ENCODE measurements around the gene ANO10. TPM values are rescaled to one million over a fixed set of nuclear protein-coding genes. Genes with fewer than 3 reads are reported as not detected.

The ANO10 gene
- total and polyA plus RNA-seq, 2 of the 8 experiments (the other 6 are each of a cell fraction or from before 2014, with no cell fraction given), result 38.0 to 53.2 TPM

DNA sequence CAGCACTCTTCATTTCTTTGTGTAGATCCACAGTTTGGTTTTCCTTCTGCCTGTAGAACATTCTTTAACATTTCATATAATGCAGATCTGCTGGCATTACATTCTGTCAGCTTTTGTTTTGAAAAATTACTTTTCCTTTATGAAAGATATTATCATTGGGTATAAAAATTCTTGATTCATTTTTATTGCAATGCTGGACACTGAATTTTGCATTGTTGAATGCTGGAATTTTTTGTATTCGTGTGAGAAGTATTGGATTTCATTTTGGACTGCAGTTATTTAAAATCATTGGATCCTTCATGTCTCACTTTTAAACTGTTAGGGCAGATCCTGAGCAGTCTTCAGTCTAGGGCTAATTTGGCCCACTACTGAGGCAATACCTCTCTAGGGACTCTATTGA lies 268.4 kb downstream of the ANO10 start:
- no peaks in the 10 kb centered on the region for H4K20me1 ChIP-seq (replicated peaks in 1 of 2; ENCODE audit: control insufficient read depth in 1 of 2, insufficient read depth in 2 of 2, low read length in 2 of 2)
- no peak overlapping the region for H3K18ac ChIP-seq (ENCODE audit: extremely low read depth, low read length)
- no peak overlapping the region for H4K8ac ChIP-seq (ENCODE audit: extremely low read depth, insufficient read depth, low read length)
- no peak overlapping the region for H2AFZ ChIP-seq (ENCODE audit: low read length)
- WGBS, 2 experiments (ENCODE audit: extremely low coverage in 1 of 2, insufficient coverage in 1 of 2, insufficient read length in 1 of 2, insufficient replicate concordance in 2 of 2, low coverage in 1 of 2, low lambda C conversion rate in 2 of 2, missing lambda C conversion rate in 1 of 2), result 83% methylated on average over 1 of the region's 1 CpG; no CpG with 5 or more reads in 1 of the 2 experiments
- POLR2A ChIA-PET (ENCODE audit: partially characterized antibody), result interaction anchor here (0.6 kb wide), 1 partner anchor 920 kb away, joined by 3 read pairs; no protein-coding TSS in a partner anchor
- no peak overlapping the region for H2BK15ac ChIP-seq (ENCODE audit: low read length)
- H3K4me2 ChIP-seq (ENCODE audit: insufficient read depth in 1 of 2, low read depth in 2 of 2, low read length in 2 of 2), result no peak overlapping the region
- no peak for FAIRE-seq
- no peaks in the 10 kb centered on the region for H3K4me1 ChIP-seq (replicated peaks in 1 of 4; ENCODE audit: control insufficient read depth in 3 of 4, insufficient read depth in 4 of 4, low read length in 3 of 4)
- H3K4ac ChIP-seq (replicated peaks; ENCODE audit: insufficient read length, low read depth, low read length), result no peak overlapping the region
- DNase-seq (ENCODE audit: low read depth in 1 of 2, low spot score in 2 of 2), result no peak
- no peak overlapping the region for H2BK5ac ChIP-seq (ENCODE audit: low read depth, low read length)
- no peak overlapping the region for H2BK12ac ChIP-seq (ENCODE audit: low read depth, low read length)
- no peak overlapping the region for H3K23ac ChIP-seq (ENCODE audit: insufficient read length)
- H3K36me3 ChIP-seq (ENCODE audit: control insufficient read depth in 2 of 4, insufficient read depth in 4 of 4, low read length in 3 of 4), result peaks cover 0 to 3% (median 0%) of the 10 kb centered on the region in 4 experiments; a peak in 3 of 8 replicates
- no peak overlapping the region for H4K5ac ChIP-seq (ENCODE audit: insufficient read length, low read depth, low read length)
- no peak overlapping the region for H3K9ac ChIP-seq (replicated peaks in 1 of 4; ENCODE audit: extremely low read depth in 1 of 4, low read depth in 3 of 4, low read length in 3 of 4)
- H3K79me1 ChIP-seq (ENCODE audit: low read depth, low read length), result no peaks in the 10 kb centered on the region
- no peaks in the 10 kb centered on the region for H3K79me2 ChIP-seq (ENCODE audit: control insufficient read depth in 1 of 2, insufficient read depth in 2 of 2, low read length in 2 of 2)
- H2BK20ac ChIP-seq (ENCODE audit: low read length), result no peak overlapping the region
- H3K4me3 ChIP-seq (ENCODE audit: extremely low read depth in 1 of 4, insufficient read depth in 2 of 4, low read depth in 3 of 4, low read length in 4 of 4), result no peak overlapping the region
- H2AK5ac ChIP-seq (ENCODE audit: low read depth, low read length), result no peak overlapping the region
- CTCF ChIA-PET (ENCODE audit: partially characterized antibody), result no interaction called here
- H3K9me3 ChIP-seq (ENCODE audit: insufficient read depth in 2 of 2, low read depth in 1 of 2, low read length in 1 of 2), result no peaks in the 10 kb centered on the region; a peak in 1 of 4 replicates
- no peak overlapping the region for H3K14ac ChIP-seq (ENCODE audit: insufficient read length)
- peaks cover 0 to 10% (median 7%) of the 10 kb centered on the region in 4 experiments; a peak in 2 of 7 replicates for H3K27me3 ChIP-seq (replicated peaks in 1 of 4; ENCODE audit: control insufficient read depth in 3 of 4, extremely low read depth in 1 of 4, insufficient read depth in 3 of 4, low read length in 3 of 4)
- no peak overlapping the region for H2BK120ac ChIP-seq (replicated peaks; ENCODE audit: low read depth, low read length)
- H4K91ac ChIP-seq (replicated peaks; ENCODE audit: insufficient read length, low read length), result no peak overlapping the region
- H3K56ac ChIP-seq (replicated peaks; ENCODE audit: insufficient read length, low read depth, low read length), result no peak overlapping the region
- no peaks in the 10 kb centered on the region for H3K23me2 ChIP-seq (ENCODE audit: low read depth, low read length)
- H3K27ac ChIP-seq (ENCODE audit: low read depth, low read length), result no peak overlapping the region
- TF ChIP-seq ZNF274 (IDR thresholded peaks at IDR 0.05; ENCODE audit: borderline replicate concordance, extremely low read depth, low read length) (no peak), TBP (IDR thresholded peaks at IDR 0.05; ENCODE audit: low read depth, low read length) (no peak), SIRT6 (IDR thresholded peaks at IDR 0.05; ENCODE audit: low read length) (no peak), JUND (IDR thresholded peaks at IDR 0.05; ENCODE audit: low read length) (no peak), RXRA (IDR thresholded peaks at IDR 0.05; ENCODE audit: insufficient read depth, low read depth, low read length) (no peak), TCF12 (IDR thresholded peaks at IDR 0.05; ENCODE audit: low read depth, low read length) (no peak), KDM5A (IDR thresholded peaks at IDR 0.05; ENCODE audit: low read length) (no peak), TAF7 (optimal IDR thresholded peaks at IDR 0.05; ENCODE audit: borderline replicate concordance, low read depth, low read length) (no peak), BACH1 (IDR thresholded peaks at IDR 0.05; ENCODE audit: low read length) (no peak), EP300 (IDR thresholded peaks at IDR 0.05; ENCODE audit: borderline replicate concordance in 1 of 2, low read depth in 2 of 2, low read length in 2 of 2) (no peak), JUN (IDR thresholded peaks at IDR 0.05; ENCODE audit: low read depth, low read length) (no peak), EGR1 (IDR thresholded peaks at IDR 0.05; ENCODE audit: borderline replicate concordance, low read depth, low read length) (no peak), KDM1A (IDR thresholded peaks at IDR 0.05; ENCODE audit: borderline replicate concordance, low read length) (no peak), TEAD4 (IDR thresholded peaks at IDR 0.05; ENCODE audit: low read depth, low read length) (no peak), SAP30 (IDR thresholded peaks at IDR 0.05; ENCODE audit: insufficient read depth, insufficient replicate concordance, low read length) (no peak)

Data from H1 (cell line).